OCI-LY1 (cell line): ENCODE measurements around the gene ATXN1.

ENCODE experiments used
- EZH2 ChIP-seq: fragments of 200-600 bp; sonication (generic), shearing (Covaris generic); IDR thresholded peaks from 2 replicates; pipeline ENCODE4 v1.8.0; 2017; ENCODE audit warnings: borderline replicate concordance, mixed run types, mild to moderate bottlenecking, antibody characterized with exemption, low read length, moderate library complexity, mixed read lengths
- TF ChIP-seq, protein P1 (sequence below): fragments of 200-600 bp; sonication (generic), shearing (Covaris generic); IDR thresholded peaks from 2 replicates; pipeline ENCODE4 v1.5.1; 2017; ENCODE audit warnings: mild to moderate bottlenecking, antibody characterized with exemption, low read length, moderate library complexity, mixed read lengths

DNA sequence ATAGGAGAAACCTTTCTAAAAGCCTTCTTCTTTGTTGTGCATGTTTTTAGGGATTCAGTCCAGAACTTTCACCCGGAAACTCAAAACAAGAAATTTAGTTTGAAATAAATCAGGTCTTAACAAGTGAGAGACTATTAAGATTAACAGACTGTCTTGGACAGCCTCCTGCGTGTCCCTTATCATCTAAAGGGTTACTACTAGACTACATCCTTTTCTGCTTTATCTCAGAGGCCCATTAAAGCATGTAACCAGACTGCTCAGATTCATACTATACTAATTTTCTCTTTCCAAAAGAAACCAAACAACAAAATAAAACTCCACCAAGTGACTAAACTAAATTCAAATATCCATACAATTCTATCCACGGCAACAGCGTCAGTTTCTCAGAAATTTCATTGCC, 349.1 kb downstream of the ATXN1 start:
- TF ChIP-seq, protein P1, sequence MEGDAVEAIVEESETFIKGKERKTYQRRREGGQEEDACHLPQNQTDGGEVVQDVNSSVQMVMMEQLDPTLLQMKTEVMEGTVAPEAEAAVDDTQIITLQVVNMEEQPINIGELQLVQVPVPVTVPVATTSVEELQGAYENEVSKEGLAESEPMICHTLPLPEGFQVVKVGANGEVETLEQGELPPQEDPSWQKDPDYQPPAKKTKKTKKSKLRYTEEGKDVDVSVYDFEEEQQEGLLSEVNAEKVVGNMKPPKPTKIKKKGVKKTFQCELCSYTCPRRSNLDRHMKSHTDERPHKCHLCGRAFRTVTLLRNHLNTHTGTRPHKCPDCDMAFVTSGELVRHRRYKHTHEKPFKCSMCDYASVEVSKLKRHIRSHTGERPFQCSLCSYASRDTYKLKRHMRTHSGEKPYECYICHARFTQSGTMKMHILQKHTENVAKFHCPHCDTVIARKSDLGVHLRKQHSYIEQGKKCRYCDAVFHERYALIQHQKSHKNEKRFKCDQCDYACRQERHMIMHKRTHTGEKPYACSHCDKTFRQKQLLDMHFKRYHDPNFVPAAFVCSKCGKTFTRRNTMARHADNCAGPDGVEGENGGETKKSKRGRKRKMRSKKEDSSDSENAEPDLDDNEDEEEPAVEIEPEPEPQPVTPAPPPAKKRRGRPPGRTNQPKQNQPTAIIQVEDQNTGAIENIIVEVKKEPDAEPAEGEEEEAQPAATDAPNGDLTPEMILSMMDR = no peak
- TF ChIP-seq EZH2 = no peak
